OCI-LY3 (cell line): Measurements from ENCODE around the gene KNOP1.

ENCODE experiments used
- EZH2phosphoT487 ChIP-seq: fragments of 200-600 bp; shearing (Covaris generic); IDR thresholded peaks from 2 replicates; pipeline ENCODE4 v1.6.1; 2018; ENCODE audit warnings: antibody characterized with exemption, mixed run types, low read depth
- TF ChIP-seq, protein P1 (sequence below): fragments of 200-600, 300-600 bp; sonication (generic); IDR thresholded peaks from 2 replicates; pipeline ENCODE4 v1.5.1; 2014; ENCODE audit warnings: antibody characterized with exemption, low read length, low read depth

DNA sequence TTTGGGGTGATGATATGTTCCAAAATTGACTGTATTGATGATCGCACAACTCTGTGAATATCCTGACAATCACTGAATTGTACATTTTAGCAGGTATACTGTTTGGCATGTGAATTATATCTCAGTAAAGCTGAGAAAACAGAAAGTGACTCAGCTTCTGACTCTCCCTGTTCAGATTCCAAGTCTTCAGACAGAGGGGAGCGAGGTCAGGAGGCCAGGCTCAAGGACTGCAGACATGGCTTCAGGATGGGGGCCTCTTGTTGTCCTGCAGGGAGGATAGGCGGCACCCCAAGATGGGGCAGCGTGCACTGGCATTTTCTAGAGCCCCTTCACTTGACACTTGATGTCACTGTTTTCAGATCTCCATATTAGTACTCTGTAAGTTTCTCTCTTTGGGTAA is 45.6 kb downstream of the KNOP1 start:
- TF ChIP-seq, protein P1, sequence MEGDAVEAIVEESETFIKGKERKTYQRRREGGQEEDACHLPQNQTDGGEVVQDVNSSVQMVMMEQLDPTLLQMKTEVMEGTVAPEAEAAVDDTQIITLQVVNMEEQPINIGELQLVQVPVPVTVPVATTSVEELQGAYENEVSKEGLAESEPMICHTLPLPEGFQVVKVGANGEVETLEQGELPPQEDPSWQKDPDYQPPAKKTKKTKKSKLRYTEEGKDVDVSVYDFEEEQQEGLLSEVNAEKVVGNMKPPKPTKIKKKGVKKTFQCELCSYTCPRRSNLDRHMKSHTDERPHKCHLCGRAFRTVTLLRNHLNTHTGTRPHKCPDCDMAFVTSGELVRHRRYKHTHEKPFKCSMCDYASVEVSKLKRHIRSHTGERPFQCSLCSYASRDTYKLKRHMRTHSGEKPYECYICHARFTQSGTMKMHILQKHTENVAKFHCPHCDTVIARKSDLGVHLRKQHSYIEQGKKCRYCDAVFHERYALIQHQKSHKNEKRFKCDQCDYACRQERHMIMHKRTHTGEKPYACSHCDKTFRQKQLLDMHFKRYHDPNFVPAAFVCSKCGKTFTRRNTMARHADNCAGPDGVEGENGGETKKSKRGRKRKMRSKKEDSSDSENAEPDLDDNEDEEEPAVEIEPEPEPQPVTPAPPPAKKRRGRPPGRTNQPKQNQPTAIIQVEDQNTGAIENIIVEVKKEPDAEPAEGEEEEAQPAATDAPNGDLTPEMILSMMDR: no peak
- TF ChIP-seq EZH2phosphoT487: no peak
